Measurements from ENCODE around the gene CENPQ.

The CENPQ gene

GRCh38 chr6:49522710-49523593 is 59.8 kb downstream of the CENPQ start:
- no peaks in the 10 kb centered on the region for H3K27me3 ChIP-seq (ENCODE audit: control insufficient read depth, insufficient read depth, low read length)
- H3K27ac ChIP-seq (ENCODE audit: low read depth, low read length), result no peak overlapping the region
- no peaks in the 10 kb centered on the region for H3K9me3 ChIP-seq (ENCODE audit: control insufficient read depth, insufficient read depth, low read length)
- H3K36me3 ChIP-seq (ENCODE audit: control insufficient read depth, insufficient read depth, low read length), result no peaks in the 10 kb centered on the region
- peaks cover 12% of the 10 kb centered on the region for H3K4me1 ChIP-seq (ENCODE audit: control insufficient read depth, insufficient read depth, low read length)
- H3K4me3 ChIP-seq (ENCODE audit: low read depth, low read length), result no peak overlapping the region
- H3K9ac ChIP-seq (ENCODE audit: low read depth, low read length), result no peak overlapping the region

DNA sequence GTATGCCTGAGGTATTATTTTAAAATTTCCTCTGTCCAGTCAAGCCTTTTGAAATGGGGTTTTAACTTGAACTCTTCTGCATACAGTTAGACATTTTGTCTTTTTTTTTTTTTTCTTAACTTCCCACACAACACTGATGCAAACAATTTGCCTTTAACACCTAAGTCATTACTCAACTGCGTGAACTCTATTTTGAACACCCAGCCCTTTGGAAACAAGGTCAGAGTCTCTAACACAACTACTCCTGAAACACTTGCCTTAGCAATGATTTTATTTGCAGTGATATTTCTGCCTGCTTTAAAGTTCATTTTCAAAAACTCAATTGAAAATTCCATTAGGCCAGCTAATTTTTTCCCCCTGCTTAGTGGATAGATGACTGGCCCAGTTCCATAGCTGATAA is 60.7 kb downstream of the CENPQ start:
- Histone ChIP-seq H3K9me3 (ENCODE audit: control insufficient read depth, insufficient read depth, low read length) (no peaks in the 10 kb centered on the region), H3K4me3 (ENCODE audit: low read depth, low read length) (no peak overlapping the region), H3K36me3 (ENCODE audit: control insufficient read depth, insufficient read depth, low read length) (no peaks in the 10 kb centered on the region), H3K27me3 (ENCODE audit: control insufficient read depth, insufficient read depth, low read length) (no peaks in the 10 kb centered on the region), H3K27ac (ENCODE audit: low read depth, low read length) (no peak overlapping the region), H3K4me1 (ENCODE audit: control insufficient read depth, insufficient read depth, low read length) (peaks cover 12% of the 10 kb centered on the region), H3K9ac (ENCODE audit: low read depth, low read length) (no peak overlapping the region)

DNA sequence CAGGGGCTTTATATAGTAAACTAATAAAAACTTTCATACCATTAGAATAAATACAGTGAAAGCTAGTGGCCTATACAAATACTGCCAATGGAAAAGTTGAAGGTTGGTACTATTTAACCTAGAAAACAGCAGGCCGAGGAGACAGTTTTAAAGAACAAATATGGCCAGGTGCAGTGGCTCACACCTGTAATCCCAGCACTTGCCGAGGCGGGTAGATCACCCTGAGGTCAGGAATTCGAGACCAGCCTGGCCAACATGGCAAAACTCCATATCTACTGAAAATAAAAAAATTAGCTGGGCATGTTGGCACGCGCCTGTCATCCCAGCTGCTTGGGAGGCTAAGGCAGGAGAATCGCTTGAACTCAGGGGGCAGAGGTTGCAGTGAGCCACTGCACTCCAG is 61.4 kb downstream of the CENPQ start:
- H3K27ac ChIP-seq (ENCODE audit: low read depth, low read length), result no peak overlapping the region
- H3K4me3 ChIP-seq (ENCODE audit: low read depth, low read length), result no peak overlapping the region
- no peaks in the 10 kb centered on the region for H3K27me3 ChIP-seq (ENCODE audit: control insufficient read depth, insufficient read depth, low read length)
- peaks cover 12% of the 10 kb centered on the region for H3K4me1 ChIP-seq (ENCODE audit: control insufficient read depth, insufficient read depth, low read length)
- no peaks in the 10 kb centered on the region for H3K36me3 ChIP-seq (ENCODE audit: control insufficient read depth, insufficient read depth, low read length)
- no peak overlapping the region for H3K9ac ChIP-seq (ENCODE audit: low read depth, low read length)
- no peaks in the 10 kb centered on the region for H3K9me3 ChIP-seq (ENCODE audit: control insufficient read depth, insufficient read depth, low read length)

- no peak overlapping the region for H3K27ac ChIP-seq (ENCODE audit: low read depth, low read length)
- H3K27me3 ChIP-seq (ENCODE audit: control insufficient read depth, insufficient read depth, low read length), result no peaks in the 10 kb centered on the region
- peaks cover 12% of the 10 kb centered on the region for H3K4me1 ChIP-seq (ENCODE audit: control insufficient read depth, insufficient read depth, low read length)
- no peak overlapping the region for H3K4me3 ChIP-seq (ENCODE audit: low read depth, low read length)
- no peaks in the 10 kb centered on the region for H3K9me3 ChIP-seq (ENCODE audit: control insufficient read depth, insufficient read depth, low read length)
- no peaks in the 10 kb centered on the region for H3K36me3 ChIP-seq (ENCODE audit: control insufficient read depth, insufficient read depth, low read length)
- no peak overlapping the region for H3K9ac ChIP-seq (ENCODE audit: low read depth, low read length)
Measured at GRCh38 chr6:49526598-49526997, 63.4 kb downstream of the CENPQ start.

- Histone ChIP-seq H3K9ac (ENCODE audit: low read depth, low read length) (no peak overlapping the region), H3K4me1 (ENCODE audit: control insufficient read depth, insufficient read depth, low read length) (peaks cover 12% of the 10 kb centered on the region), H3K36me3 (ENCODE audit: control insufficient read depth, insufficient read depth, low read length) (no peaks in the 10 kb centered on the region), H3K9me3 (ENCODE audit: control insufficient read depth, insufficient read depth, low read length) (no peaks in the 10 kb centered on the region), H3K4me3 (ENCODE audit: low read depth, low read length) (no peak overlapping the region), H3K27me3 (ENCODE audit: control insufficient read depth, insufficient read depth, low read length) (no peaks in the 10 kb centered on the region), H3K27ac (ENCODE audit: low read depth, low read length) (no peak overlapping the region)
Measured at GRCh38 chr6:49527320-49527719, 64.2 kb downstream of the CENPQ start.

GRCh38 chr6:49528571-49528970 is 65.4 kb downstream of the CENPQ start:
- Histone ChIP-seq H3K4me1 (ENCODE audit: control insufficient read depth, insufficient read depth, low read length) (peaks cover 12% of the 10 kb centered on the region), H3K27me3 (ENCODE audit: control insufficient read depth, insufficient read depth, low read length) (no peaks in the 10 kb centered on the region), H3K4me3 (ENCODE audit: low read depth, low read length) (no peak overlapping the region), H3K36me3 (ENCODE audit: control insufficient read depth, insufficient read depth, low read length) (no peaks in the 10 kb centered on the region), H3K9ac (ENCODE audit: low read depth, low read length) (no peak overlapping the region), H3K9me3 (ENCODE audit: control insufficient read depth, insufficient read depth, low read length) (no peaks in the 10 kb centered on the region), H3K27ac (ENCODE audit: low read depth, low read length) (no peak overlapping the region)

GRCh38 chr6:49530141-49530776 is 67.1 kb downstream of the CENPQ start:
- no peaks in the 10 kb centered on the region for H3K9me3 ChIP-seq (ENCODE audit: control insufficient read depth, insufficient read depth, low read length)
- no peaks in the 10 kb centered on the region for H3K27me3 ChIP-seq (ENCODE audit: control insufficient read depth, insufficient read depth, low read length)
- no peak overlapping the region for H3K27ac ChIP-seq (ENCODE audit: low read depth, low read length)
- H3K4me1 ChIP-seq (ENCODE audit: control insufficient read depth, insufficient read depth, low read length), result peaks cover 12% of the 10 kb centered on the region
- H3K36me3 ChIP-seq (ENCODE audit: control insufficient read depth, insufficient read depth, low read length), result no peaks in the 10 kb centered on the region
- no peak overlapping the region for H3K4me3 ChIP-seq (ENCODE audit: low read depth, low read length)
- no peak overlapping the region for H3K9ac ChIP-seq (ENCODE audit: low read depth, low read length)

DNA sequence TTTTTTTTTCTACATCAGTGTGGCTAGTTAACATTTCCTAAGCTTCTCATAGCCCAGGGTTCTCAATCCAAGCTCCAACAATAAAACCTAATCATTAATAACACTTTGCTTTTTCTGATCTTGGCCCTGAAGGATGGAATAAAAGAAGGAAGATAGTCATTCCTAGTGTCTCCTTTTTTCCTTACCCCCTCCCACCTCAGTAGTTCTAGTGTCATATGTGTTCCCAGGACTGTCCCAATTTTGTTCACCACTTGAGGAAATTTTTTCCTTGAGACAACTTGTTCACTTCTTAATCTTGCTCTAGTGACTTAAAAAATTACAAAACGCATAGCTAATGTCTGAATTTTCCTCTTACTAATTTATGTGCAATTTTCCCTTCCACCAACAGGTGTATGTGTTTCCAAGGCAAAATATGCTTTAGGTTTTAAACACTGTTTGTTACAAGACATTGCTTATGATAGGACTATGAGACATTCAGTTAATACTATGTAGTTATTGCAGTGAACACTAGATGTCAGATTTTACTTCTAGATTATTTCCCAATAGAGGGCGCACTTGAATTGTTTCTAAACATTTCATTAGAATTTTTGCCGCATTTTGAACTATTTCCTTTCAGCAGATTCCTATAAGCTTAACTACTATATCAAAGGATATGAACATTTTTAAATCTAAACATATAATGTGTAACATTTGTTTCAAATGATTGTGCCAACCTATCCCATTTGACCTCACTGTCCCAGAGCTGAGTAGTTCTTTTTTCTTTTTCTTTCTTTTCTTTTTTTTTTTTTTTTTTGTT is 68.8 kb downstream of the CENPQ start:
- Histone ChIP-seq H3K4me1 (ENCODE audit: control insufficient read depth, insufficient read depth, low read length) (peaks cover 8% of the 10 kb centered on the region), H3K36me3 (ENCODE audit: control insufficient read depth, insufficient read depth, low read length) (no peaks in the 10 kb centered on the region), H3K27ac (ENCODE audit: low read depth, low read length) (no peak overlapping the region), H3K27me3 (ENCODE audit: control insufficient read depth, insufficient read depth, low read length) (no peaks in the 10 kb centered on the region), H3K9ac (ENCODE audit: low read depth, low read length) (no peak overlapping the region), H3K4me3 (ENCODE audit: low read depth, low read length) (no peak overlapping the region), H3K9me3 (ENCODE audit: control insufficient read depth, insufficient read depth, low read length) (no peaks in the 10 kb centered on the region)

DNA sequence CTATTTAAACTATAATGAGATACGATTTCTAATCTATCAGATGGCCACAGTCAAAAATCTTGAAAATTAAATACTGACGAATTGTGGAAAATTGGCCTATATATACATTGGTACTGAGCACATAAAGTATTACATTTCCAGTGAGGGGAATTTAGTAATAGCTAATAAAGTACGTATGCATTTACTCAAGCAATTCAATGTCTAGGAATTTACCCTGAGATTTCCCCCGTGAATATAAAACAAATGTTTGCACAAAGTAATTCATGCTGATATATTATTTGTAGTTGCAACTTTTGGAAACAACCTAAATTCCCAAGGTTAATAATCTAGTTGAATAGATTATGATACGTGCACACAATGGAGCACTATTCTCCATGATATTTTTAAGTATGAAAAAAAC is 72.6 kb downstream of the CENPQ start:
- H3K9me3 ChIP-seq (ENCODE audit: control insufficient read depth, insufficient read depth, low read length), result no peaks in the 10 kb centered on the region
- H3K36me3 ChIP-seq (ENCODE audit: control insufficient read depth, insufficient read depth, low read length), result no peaks in the 10 kb centered on the region
- H3K27me3 ChIP-seq (ENCODE audit: control insufficient read depth, insufficient read depth, low read length), result no peaks in the 10 kb centered on the region
- no peak overlapping the region for H3K9ac ChIP-seq (ENCODE audit: low read depth, low read length)
- no peak overlapping the region for H3K27ac ChIP-seq (ENCODE audit: low read depth, low read length)
- H3K4me1 ChIP-seq (ENCODE audit: control insufficient read depth, insufficient read depth, low read length), result no peaks in the 10 kb centered on the region; the same call in 1 of the 2 replicates
- no peak overlapping the region for H3K4me3 ChIP-seq (ENCODE audit: low read depth, low read length)

- Histone ChIP-seq H3K9me3 (ENCODE audit: control insufficient read depth, insufficient read depth, low read length) (no peaks in the 10 kb centered on the region), H3K9ac (ENCODE audit: low read depth, low read length) (no peak overlapping the region)
Measured at GRCh38 chr6:49539102-49539501, 75.9 kb downstream of the CENPQ start.

DNA sequence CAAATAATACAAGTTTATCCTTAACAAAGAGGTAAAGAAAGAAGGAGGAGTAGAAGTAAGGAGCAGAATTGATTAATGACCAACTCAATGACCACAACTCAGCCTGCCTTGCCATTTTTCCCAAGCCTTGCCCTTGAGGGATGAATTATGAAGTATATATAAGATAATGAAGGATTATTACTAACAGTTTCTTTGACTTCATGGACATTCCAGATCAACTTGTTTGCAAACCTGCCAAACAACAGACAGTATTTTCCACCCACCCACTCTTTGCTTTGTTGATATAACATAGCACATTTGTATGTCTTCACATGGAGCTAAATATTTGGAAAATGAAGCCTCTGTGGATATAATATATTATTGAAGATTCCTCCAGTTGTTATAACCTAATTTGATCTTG is 77.4 kb downstream of the CENPQ start:
- Histone ChIP-seq H3K36me3 (ENCODE audit: control insufficient read depth, insufficient read depth, low read length) (no peaks in the 10 kb centered on the region), H3K4me3 (ENCODE audit: low read depth, low read length) (no peak overlapping the region), H3K9ac (ENCODE audit: low read depth, low read length) (no peak overlapping the region), H3K27me3 (ENCODE audit: control insufficient read depth, insufficient read depth, low read length) (no peaks in the 10 kb centered on the region), H3K4me1 (ENCODE audit: control insufficient read depth, insufficient read depth, low read length) (peaks cover 7% of the 10 kb centered on the region; the same call in 1 of the 2 replicates), H3K9me3 (ENCODE audit: control insufficient read depth, insufficient read depth, low read length) (no peaks in the 10 kb centered on the region), H3K27ac (ENCODE audit: low read depth, low read length) (no peak overlapping the region)

More at GRCh38 chr6:49539102-49539501, 75.9 kb downstream of the CENPQ start:
- no peak overlapping the region for H3K27ac ChIP-seq (ENCODE audit: low read depth, low read length)
- H3K4me3 ChIP-seq (ENCODE audit: low read depth, low read length), result no peak overlapping the region
- H3K36me3 ChIP-seq (ENCODE audit: control insufficient read depth, insufficient read depth, low read length), result no peaks in the 10 kb centered on the region
- no peaks in the 10 kb centered on the region for H3K27me3 ChIP-seq (ENCODE audit: control insufficient read depth, insufficient read depth, low read length)
- peaks cover 7% of the 10 kb centered on the region; the same call in 1 of the 2 replicates for H3K4me1 ChIP-seq (ENCODE audit: control insufficient read depth, insufficient read depth, low read length)
